Peyer's patch (tissue), 4 donors: ENCODE data around the gene SLC15A1.

ENCODE experiments used
- POLR2A ChIP-seq, 2 donors: fragments of 450-650 bp; IDR thresholded peaks; one replicate each; pipeline ENCODE4 v1.5.1; 2017; ENCODE audit warnings: antibody characterized with exemption in 2 of 2, mild to moderate bottlenecking in 2 of 2, moderate library complexity in 2 of 2
- TF ChIP-seq, protein P1 (sequence below), 6 experiments: fragments of 450-650 bp in 4 of 6; fragments of 200-600 bp in 2 of 6; sonication (generic) in 1 of 6; IDR thresholded peaks; one replicate each; pipeline ENCODE4 v1.5.1; 2017 to 2019; ENCODE audit warnings: antibody characterized with exemption in 6 of 6, mild to moderate bottlenecking in 3 of 6, moderate library complexity in 1 of 6

- TF ChIP-seq POLR2A (IDR thresholded peaks at IDR 0.05): no peak
- TF ChIP-seq, protein P1, sequence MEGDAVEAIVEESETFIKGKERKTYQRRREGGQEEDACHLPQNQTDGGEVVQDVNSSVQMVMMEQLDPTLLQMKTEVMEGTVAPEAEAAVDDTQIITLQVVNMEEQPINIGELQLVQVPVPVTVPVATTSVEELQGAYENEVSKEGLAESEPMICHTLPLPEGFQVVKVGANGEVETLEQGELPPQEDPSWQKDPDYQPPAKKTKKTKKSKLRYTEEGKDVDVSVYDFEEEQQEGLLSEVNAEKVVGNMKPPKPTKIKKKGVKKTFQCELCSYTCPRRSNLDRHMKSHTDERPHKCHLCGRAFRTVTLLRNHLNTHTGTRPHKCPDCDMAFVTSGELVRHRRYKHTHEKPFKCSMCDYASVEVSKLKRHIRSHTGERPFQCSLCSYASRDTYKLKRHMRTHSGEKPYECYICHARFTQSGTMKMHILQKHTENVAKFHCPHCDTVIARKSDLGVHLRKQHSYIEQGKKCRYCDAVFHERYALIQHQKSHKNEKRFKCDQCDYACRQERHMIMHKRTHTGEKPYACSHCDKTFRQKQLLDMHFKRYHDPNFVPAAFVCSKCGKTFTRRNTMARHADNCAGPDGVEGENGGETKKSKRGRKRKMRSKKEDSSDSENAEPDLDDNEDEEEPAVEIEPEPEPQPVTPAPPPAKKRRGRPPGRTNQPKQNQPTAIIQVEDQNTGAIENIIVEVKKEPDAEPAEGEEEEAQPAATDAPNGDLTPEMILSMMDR (IDR thresholded peaks at IDR 0.05): no peak
Observed at GRCh38 chr13:98652721-98653462, 99.6 kb downstream of the SLC15A1 start.
